GM18858 (cell line): Measurements from ENCODE around the gene ATXN7L1.

Source experiments
- ATAC-seq: cut with Tn5 transposase; IDR thresholded peaks from one replicate; pipeline ENCODE4 v1.9.1; 2021; ENCODE audit not compliant: unreplicated experiment

The ATXN7L1 gene

GRCh38 chr7:105876091-105876963, at the start of gene ATXN7L1:
Gene ATXN7L1 (minus strand): TSS chr7:105876599. CDS start chr7:105876558, 41 bp downstream.
- no peak for ATAC-seq

DNA sequence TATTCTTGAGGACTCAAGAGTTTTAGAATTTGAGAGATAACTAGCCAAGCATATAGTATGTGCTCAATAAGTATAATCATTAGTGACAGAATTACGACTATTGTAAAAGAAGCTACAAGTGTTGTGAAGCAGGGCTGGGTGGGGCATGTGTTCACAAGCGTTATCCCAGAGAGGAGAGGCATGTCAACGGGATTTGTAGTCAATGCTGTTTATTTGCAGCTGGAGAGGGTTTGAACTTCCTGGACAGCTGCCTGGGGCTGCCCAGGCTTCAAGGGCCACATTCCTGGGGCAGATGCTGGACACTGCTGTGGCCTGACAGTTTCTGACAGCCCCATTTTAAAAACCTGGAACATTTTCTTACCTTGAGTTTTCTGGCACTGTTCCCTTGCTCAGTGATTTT, 49.7 kb upstream of the ATXN7L1 start:
- ATAC-seq: no peak

GRCh38 chr7:105924945-105925344, 48.5 kb upstream of the ATXN7L1 start:
- ATAC-seq: peak; percentile 72

DNA sequence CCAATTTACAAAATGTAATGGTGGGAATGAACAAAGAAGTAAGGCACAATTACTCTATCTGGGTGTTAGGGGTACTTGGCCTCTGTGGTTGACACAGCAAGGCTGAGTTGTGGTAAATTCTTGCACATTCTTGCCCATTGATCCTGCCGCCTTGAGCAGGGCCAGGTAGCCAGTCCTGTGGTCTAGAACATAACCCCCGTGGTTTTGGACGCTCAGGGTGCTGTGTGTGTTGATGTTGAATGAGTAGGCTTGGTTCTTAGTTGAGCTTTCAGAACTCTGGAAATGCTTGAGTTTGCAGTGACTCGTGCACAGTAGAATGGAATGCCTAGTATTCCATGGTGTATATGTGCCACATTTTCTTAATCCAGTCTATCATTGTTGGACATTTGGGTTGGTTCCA, 44.4 kb upstream of the ATXN7L1 start:
- ATAC-seq: no peak

DNA sequence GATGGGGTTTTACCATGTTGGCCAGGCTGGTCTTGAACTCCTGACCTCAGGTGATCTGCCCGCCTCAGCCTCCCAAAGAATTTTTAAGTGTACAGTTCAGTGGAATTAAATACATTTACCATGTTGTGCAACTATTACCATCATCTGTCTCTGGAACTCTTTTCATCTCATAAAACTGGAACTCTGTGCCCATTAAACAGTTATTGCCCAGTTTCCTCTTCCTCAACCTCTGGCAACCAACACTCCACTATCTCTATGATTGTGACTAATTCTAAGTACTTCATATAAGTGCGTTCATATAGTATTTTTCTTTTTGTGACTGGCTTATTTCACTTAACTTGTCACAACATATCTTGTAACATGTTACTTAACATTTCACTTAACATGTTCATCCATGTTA, 41.3 kb upstream of the ATXN7L1 start:
- ATAC-seq: no peak

GRCh38 chr7:105916603-105917002, 40.2 kb upstream of the ATXN7L1 start:
- ATAC-seq: no peak

GRCh38 chr7:105913947-105914346, 37.5 kb upstream of the ATXN7L1 start:
- ATAC-seq: no peak

DNA sequence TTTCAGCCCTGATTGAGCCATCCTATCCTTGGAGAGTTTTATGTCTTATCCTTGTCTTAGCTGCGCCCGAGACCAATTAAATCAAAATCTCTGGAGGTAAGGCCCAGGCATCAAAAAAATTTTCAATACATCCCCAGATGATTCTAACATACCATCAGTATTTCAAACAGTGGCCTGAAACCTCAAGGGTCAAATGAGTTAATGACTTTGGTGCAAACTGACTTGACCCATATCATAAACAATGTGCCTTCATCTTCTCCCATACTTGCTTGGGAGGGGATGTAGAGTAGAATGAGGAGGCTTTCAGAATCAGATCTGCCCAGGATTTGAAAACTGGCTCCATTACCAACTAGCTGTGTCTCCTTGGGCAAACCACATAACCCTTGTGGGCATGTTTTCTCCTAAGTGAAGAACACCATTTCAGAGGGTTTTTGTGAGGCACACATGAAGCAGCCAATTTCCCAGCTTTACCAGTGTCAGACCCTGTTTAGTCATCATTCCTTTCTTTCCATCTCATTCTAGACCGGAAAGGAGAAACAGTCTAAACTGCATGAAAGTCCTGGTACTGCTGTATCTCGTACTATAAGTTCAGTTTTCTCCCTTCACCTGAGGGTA, 35.7 kb upstream of the ATXN7L1 start:
- ATAC-seq: no peak

DNA sequence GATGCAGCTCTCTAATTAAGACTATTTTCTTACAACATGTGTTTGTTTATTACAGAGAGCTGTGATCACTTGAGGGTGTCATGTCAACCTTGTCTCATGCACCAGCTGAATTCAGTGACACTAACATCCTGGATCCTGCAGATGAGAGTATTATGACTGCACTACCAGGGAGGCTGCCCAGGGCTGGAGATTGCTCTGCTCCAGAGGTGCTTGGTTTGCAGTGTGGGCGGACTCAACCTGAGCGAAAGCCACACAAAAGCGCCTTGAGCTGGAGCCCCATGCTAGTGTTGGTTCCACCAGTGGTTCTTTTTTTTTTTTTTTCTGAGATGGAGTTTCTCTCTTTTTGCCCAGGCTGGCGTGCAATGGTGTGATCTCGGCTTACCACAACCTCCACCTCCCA, 33.8 kb upstream of the ATXN7L1 start:
- ATAC-seq: no peak

GRCh38 chr7:105909742-105910141, 33.3 kb upstream of the ATXN7L1 start:
- no peak for ATAC-seq

GRCh38 chr7:105907129-105907846, 30.9 kb upstream of the ATXN7L1 start:
- no peak for ATAC-seq

DNA sequence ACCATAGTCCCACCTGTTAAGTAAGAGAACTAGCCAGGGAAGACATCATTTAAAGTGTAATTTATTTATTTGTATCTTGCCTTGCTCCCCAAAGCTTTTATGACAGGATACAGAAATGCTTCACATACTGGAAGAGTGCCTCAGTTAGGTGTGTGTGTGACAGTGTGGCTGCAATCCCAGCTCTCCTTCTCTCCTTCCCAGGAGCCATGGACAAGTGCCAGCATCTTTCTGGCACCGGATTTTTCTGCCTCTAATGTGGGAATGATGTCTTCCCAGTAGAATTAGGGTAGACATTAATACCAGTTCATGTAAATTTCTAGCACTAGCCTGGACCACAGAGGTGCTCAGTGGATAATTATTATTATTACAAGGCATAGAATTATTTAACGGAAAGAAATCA, 30.3 kb upstream of the ATXN7L1 start:
- ATAC-seq: no peak

GRCh38 chr7:105905910-105906568, 29.6 kb upstream of the ATXN7L1 start:
- ATAC-seq: no peak

- no peak for ATAC-seq
These were observed 29.0 kb upstream of the ATXN7L1 start for GRCh38 chr7:105905209-105905909.

DNA sequence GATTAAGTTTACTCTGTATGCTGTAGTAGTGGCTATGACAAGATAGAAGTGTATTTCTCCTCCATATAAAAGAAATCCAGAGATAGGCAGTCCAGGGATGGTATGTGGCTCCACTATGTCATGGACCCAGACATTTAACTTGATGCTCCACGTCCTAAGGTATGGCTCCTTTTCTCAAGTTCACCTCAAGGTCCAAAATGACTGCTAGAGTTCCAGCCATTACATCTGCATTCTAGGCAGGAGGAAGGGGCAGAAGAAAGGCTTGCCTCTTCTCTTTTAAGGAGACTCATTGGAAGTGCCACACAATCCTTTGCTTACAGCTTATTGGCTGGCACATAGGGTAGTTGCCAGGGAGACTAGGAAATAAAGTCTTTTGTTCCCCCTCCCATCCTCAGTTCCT, 27.7 kb upstream of the ATXN7L1 start:
- ATAC-seq: no peak

DNA sequence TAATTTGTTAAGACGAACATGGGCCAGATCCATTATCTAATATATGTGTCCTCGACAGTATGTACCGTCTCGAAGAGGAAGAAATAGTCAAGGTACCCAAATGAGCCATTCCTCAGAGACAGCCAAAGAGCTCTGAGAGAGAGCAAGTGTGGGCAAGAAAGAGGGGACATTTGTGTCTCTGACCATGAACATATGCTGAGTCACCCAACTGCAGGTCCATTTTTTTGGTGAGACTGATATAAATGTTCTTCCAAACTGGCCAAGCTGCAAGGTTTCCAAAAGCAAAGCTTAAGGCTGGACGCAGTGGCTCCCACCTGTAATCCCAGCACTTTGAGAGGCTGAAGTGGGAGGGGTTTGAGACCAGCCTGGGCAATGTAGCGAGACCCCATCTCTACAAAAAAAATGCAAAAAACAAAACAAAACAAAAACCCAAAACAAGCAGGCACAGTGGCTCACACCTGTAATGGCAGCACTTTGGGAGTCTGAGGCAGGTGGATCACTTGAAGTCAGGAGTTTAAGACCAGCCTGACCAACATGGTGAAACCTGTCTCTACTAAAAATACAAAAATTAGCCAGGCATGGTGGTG, 26.0 kb upstream of the ATXN7L1 start:
- ATAC-seq: no peak

GRCh38 chr7:105897999-105898398, 21.6 kb upstream of the ATXN7L1 start:
- no peak for ATAC-seq

GRCh38 chr7:105896407-105896911, 20.1 kb upstream of the ATXN7L1 start:
- ATAC-seq: no peak

- ATAC-seq: no peak
These were observed 17.7 kb upstream of the ATXN7L1 start for GRCh38 chr7:105894131-105894530.

DNA sequence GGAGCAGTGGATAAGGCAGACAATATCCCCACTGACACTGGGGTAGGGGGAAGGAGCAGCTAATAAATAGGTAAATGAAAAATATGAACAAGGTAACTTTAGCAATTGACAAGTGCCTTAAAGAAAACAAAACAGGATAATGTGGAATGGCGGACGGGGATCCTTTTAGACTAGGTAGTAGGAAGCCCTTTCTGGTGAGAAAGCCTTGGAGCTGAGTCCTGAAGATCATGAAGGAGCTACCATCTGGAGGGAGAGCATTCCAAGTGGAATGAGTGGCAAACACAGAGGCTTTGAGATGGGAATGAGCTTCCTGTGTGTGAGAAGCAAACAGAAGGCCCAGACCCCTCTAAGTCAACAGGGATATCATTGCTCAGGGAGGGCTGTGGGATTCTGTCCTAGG, 16.0 kb upstream of the ATXN7L1 start:
- no peak for ATAC-seq
